ENCODE measurements around the gene EIF4H. TPM values are rescaled to one million over a fixed set of nuclear protein-coding genes. Genes with fewer than 3 reads are reported as not detected.

EIF4H gene
- polyA plus RNA-seq, 2 of the 4 experiments (the other 2 are of a cell fraction), result 361 to 364 TPM

DNA sequence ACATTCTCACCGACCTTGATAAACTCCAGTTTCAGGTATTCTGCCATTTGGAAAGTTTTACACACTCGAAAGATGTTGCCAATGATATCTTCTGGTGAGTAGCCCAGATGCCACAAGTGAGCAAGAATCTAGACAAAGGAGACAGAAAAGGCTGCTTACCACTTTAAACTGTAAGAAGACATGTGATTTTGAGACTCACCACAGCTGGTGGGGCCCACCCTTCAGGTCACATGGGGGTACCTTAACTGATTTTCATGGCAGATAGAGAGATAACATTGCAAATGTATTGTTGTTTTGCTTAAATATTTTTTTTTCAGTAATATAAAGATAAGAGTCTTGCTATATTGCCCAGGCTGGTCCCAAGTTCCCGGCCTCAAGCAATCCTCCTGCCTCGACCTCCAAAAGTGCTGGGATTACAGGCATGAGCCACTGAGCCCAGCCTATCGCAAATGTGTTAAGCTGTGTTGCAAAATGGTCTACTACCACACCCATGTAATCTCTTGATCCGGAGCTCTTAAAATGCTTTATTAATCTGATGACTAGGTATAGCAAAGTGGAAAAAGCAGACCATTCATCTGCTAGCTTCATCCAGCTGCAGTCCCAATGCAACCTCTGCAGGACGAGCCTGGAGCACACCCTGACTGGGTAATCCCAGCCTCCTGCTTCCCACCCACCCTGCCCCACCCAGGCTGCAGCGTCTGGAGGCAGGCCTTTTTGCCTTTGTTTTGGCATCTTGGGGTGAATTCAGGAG lies 61.5 kb downstream of the EIF4H start (continued):
- TF ChIP-seq ZSCAN20 (CRISPR knock-in tag; IDR thresholded peaks at IDR 0.05) (no peak), RAD21 (conservative IDR thresholded peaks at IDR 0.05 in 1 of 2, IDR thresholded peaks at IDR 0.05 in 1 of 2) (no peak), JUN (IDR thresholded peaks at IDR 0.05) (no peak)

GRCh38 chr7:74236284-74236683 lies 62.1 kb downstream of the EIF4H start:
- POLR2A ChIA-PET, result no interaction called here
- no peak for ATAC-seq
- WGBS (ENCODE audit: missing lambda C conversion rate), result 100% methylated on average over 3 of the region's 3 CpGs
- Histone ChIP-seq H3K9me3 (no peaks in the 10 kb centered on the region), H3K4me2 (no peak overlapping the region), H3K4me1 (no peaks in the 10 kb centered on the region), H3K27ac (no peak overlapping the region), H3K4me3 (no peak overlapping the region)
- no peak for FAIRE-seq
- TF ChIP-seq POLR2A (IDR thresholded peaks at IDR 0.05; ENCODE audit: low read length), result no peak
- TF ChIP-seq HMGXB4 (CRISPR knock-in tag; IDR thresholded peaks at IDR 0.05; ENCODE audit: borderline replicate concordance), result no peak
- no peak for TF ChIP-seq CHD4 (IDR thresholded peaks at IDR 0.05; ENCODE audit: borderline replicate concordance)
- TF ChIP-seq REST (IDR thresholded peaks at IDR 0.05), result no peak
- no peak for TF ChIP-seq HOXB13 (CRISPR knock-in tag; IDR thresholded peaks at IDR 0.05; ENCODE audit: low read depth)
- TF ChIP-seq, protein P1, sequence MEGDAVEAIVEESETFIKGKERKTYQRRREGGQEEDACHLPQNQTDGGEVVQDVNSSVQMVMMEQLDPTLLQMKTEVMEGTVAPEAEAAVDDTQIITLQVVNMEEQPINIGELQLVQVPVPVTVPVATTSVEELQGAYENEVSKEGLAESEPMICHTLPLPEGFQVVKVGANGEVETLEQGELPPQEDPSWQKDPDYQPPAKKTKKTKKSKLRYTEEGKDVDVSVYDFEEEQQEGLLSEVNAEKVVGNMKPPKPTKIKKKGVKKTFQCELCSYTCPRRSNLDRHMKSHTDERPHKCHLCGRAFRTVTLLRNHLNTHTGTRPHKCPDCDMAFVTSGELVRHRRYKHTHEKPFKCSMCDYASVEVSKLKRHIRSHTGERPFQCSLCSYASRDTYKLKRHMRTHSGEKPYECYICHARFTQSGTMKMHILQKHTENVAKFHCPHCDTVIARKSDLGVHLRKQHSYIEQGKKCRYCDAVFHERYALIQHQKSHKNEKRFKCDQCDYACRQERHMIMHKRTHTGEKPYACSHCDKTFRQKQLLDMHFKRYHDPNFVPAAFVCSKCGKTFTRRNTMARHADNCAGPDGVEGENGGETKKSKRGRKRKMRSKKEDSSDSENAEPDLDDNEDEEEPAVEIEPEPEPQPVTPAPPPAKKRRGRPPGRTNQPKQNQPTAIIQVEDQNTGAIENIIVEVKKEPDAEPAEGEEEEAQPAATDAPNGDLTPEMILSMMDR (IDR thresholded peaks at IDR 0.05), result no peak
- no peak for TF ChIP-seq RAD21 (conservative IDR thresholded peaks at IDR 0.05 in 1 of 2, IDR thresholded peaks at IDR 0.05 in 1 of 2)
- TF ChIP-seq BHLHE40 (IDR thresholded peaks at IDR 0.05; ENCODE audit: low read depth, low read length), result no peak
- TF ChIP-seq SREBF2 (IDR thresholded peaks at IDR 0.05), result no peak
- TF ChIP-seq SMC3 (IDR thresholded peaks at IDR 0.05), result no peak
- no peak for TF ChIP-seq MYC (IDR thresholded peaks at IDR 0.05; ENCODE audit: borderline replicate concordance, low read length)
- no peak for TF ChIP-seq RNF2 (IDR thresholded peaks at IDR 0.05; ENCODE audit: borderline replicate concordance, low read depth)
- TF ChIP-seq TP53 (CRISPR knock-in tag; IDR thresholded peaks at IDR 0.05), result no peak
- no peak for TF ChIP-seq ZNF302 (CRISPR knock-in tag; IDR thresholded peaks at IDR 0.05)
- TF ChIP-seq TFCP2L1 (CRISPR knock-in tag; IDR thresholded peaks at IDR 0.05), result no peak
- TF ChIP-seq, protein P2, sequence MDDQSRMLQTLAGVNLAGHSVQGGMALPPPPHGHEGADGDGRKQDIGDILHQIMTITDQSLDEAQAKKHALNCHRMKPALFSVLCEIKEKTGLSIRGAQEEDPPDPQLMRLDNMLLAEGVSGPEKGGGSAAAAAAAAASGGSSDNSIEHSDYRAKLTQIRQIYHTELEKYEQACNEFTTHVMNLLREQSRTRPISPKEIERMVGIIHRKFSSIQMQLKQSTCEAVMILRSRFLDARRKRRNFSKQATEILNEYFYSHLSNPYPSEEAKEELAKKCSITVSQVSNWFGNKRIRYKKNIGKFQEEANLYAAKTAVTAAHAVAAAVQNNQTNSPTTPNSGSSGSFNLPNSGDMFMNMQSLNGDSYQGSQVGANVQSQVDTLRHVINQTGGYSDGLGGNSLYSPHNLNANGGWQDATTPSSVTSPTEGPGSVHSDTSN (IDR thresholded peaks at IDR 0.05), result no peak
- no peak for DNase-seq (ENCODE audit: low read depth in 1 of 2, low spot score in 1 of 2)
- CTCF ChIA-PET, result interaction anchor here (0.8 to 1.7 kb wide), 3 partner anchors 9 to 165 kb away, joined by 3 to 6 read pairs (median 3); no protein-coding TSS in a partner anchor
